Breast epithelium (tissue), 3 donors: ENCODE results near the gene CACNA1B.

Experiments used
- CTCF ChIP-seq, 3 donors: fragments of 450-650 bp; IDR thresholded peaks; one replicate each; pipeline ENCODE4 v1.5.1; 2016 to 2017; ENCODE audit warnings: antibody characterized with exemption in 3 of 3, mild to moderate bottlenecking in 3 of 3, moderate library complexity in 3 of 3
- POLR2A ChIP-seq: fragments of 450-650 bp; IDR thresholded peaks from one replicate; pipeline ENCODE4 v1.6.1; 2016; ENCODE audit warnings: antibody characterized with exemption, mild to moderate bottlenecking, moderate library complexity
- POLR2AphosphoS5 ChIP-seq, 3 donors: sonication (generic); formaldehyde crosslinking; IDR thresholded peaks; one replicate each; pipeline ENCODE4 v1.6.1; 2017; ENCODE audit warnings: antibody characterized with exemption in 3 of 3

- no peak for TF ChIP-seq CTCF (IDR thresholded peaks at IDR 0.05)
- TF ChIP-seq POLR2A, result no peak
- TF ChIP-seq POLR2AphosphoS5 (IDR thresholded peaks at IDR 0.05), result no peak
Observed at GRCh38 chr9:137918331-137919094, 40.9 kb downstream of the CACNA1B start.
